Gastrocnemius medialis (tissue), 4 donors: ENCODE data around the gene BAZ2B.

Experiments
- CTCF ChIP-seq, 5 experiments: fragments of 450-650 bp in 3 of 5; fragments of 200-600 bp in 2 of 5; sonication (generic) in 2 of 5; IDR thresholded peaks in 4 of 5; conservative IDR thresholded peaks in 1 of 5; 1 replicate in 4 of 5; 2 replicates in 1 of 5; pipeline ENCODE4 v1.5.1; 2016 to 2019; ENCODE audit warnings: antibody characterized with exemption in 5 of 5, mild to moderate bottlenecking in 3 of 5, moderate library complexity in 3 of 5
- POLR2A ChIP-seq, 2 donors: fragments of 450-650 bp; IDR thresholded peaks; one replicate each; pipeline ENCODE4 v1.6.1; 2017; ENCODE audit warnings: antibody characterized with exemption in 2 of 2, mild to moderate bottlenecking in 2 of 2, moderate library complexity in 2 of 2

- TF ChIP-seq POLR2A (IDR thresholded peaks at IDR 0.05) (no peak), CTCF (IDR thresholded peaks at IDR 0.05 in 4 of 5, conservative IDR thresholded peaks at IDR 0.05 in 1 of 5) (no peak)
Observed at GRCh38 chr2:159555651-159556392, 60.5 kb downstream of the BAZ2B start.
